ENCODE data around the gene CAPN2. TPM values are rescaled to one million over a fixed set of nuclear protein-coding genes. Genes with fewer than 3 reads are reported as not detected.
"Not testable (repeated sequence)": the region's sequence is repeated elsewhere in the genome, so short reads cannot be mapped to it uniquely, and the experiment has no call there.

CAPN2 gene
- polyA plus RNA-seq, 3 donors: 177 to 223 (median 191) TPM

DNA sequence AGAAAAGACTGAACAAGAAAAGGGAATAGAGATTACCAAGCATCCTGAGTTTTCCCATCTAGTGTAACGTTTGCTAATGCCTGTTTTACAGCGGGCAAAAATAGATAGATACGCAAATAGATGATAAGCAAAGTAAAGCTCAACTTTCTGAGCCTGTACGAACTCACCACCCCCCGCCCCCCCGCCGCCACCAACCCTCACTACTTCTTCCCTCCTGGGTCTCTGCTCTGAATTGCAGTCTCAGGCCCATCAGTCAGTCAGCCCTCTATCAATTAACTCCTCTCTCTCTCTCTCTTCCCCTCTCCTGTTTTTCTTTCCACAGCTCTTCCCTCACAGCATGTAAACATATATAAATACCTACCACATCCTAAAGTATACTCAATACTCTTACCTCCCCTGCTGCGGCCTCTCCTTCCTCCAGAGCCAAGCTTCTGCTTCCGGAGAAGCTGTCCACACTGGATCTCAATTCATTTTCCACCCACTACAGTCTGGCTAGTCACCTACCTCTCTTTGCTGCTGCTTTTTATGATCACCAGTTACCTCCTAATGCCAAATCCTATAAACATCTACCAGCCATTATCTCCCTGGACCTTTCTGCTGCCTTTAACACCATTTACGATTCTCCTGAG is 64.6 kb downstream of the CAPN2 start:
- DNase-seq: no peak

DNA sequence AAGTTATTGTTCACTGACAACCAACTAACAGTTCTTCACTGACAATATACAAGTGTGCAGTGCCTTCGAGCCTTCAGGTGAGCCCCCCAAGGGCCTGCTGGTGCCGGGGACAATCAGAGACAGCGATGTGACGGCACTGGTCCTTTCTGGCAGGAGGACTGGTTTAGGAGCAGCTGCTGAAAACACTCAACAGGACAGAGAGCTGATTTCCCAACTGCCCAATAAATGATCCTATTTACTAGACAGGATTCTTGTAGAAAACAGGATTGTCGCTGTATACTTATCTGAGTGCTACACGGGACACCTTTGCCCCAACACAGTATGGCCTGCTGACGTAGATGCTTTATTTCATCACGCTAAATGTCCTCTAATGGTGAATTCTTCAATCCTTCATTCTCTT is 68.0 kb downstream of the CAPN2 start:
- DNase-seq: no peak

DNA sequence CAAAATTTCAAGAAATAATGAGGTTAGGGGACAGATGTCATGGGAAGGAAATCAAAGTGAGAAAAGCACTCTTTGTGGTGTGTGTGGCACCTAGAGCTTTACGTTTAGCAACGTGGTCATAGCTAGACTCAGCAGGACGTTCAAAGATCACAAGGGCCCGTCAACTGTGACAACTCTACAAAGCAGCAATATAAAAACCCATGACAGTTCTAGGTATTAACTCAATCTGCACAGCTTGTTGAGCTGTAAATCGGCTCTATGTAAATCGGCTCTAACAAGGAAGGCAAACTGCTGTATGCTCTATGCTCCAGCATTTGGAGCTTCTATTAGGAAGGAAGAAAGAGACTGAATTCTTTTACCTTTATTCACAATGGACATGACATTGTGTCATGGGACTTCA is 68.6 kb downstream of the CAPN2 start:
- no peak for DNase-seq

DNA sequence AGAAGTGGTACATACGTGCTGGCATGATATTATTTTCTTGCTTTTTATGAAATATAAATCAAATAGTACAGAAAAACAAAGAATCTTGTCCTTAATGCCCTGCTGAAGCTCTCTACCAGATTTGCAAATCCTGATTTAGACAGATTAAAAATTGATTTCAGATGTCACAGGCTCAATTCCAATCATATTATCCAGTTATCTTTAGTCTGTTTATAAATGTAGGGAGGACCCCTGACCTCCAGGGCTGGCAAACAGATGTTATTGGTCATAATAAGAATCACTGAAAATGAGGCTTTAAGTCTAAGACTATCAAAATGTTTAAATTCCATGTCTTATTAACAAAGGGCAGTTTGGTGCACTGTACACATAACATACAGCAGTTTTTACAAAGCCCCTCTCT is 71.3 kb downstream of the CAPN2 start:
- no peak for DNase-seq

DNA sequence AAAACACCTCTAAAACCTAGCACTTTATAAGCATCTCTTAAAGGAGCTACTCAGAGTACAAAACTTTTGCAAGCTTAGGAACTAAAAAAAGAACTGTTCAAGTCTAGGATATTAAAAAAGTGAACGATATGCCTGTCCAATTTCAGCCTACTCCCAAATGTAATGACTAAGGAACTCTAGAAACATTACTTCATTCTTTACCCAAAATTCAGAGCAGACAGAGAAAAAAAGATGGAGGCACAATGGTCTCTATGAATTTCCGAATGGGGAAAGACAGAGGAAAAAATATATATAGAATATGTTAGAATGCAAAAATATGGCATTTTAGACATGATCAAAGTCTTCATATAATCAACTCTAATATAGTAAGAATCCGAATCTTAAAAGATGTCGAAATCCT is 72.2 kb downstream of the CAPN2 start:
- DNase-seq: no peak

DNA sequence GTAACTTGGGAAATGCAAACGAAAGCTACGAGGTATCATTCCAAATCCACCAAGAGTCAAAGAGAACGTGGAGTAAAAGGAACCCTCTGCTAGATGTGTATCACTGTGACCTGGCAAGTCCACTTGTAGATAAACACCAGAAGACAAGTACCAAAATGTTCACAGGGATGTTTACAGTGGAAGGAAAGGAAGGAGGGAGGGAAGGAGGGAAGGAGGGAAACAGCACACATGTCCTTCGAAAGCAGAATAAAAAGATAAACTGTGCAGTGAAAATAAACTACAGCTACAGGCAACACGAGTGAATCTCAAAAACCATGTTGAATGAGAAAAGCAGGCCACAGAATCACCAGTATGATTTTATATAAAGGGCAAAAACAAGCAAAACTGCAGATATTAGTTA is 73.5 kb downstream of the CAPN2 start:
- no peak for DNase-seq

DNA sequence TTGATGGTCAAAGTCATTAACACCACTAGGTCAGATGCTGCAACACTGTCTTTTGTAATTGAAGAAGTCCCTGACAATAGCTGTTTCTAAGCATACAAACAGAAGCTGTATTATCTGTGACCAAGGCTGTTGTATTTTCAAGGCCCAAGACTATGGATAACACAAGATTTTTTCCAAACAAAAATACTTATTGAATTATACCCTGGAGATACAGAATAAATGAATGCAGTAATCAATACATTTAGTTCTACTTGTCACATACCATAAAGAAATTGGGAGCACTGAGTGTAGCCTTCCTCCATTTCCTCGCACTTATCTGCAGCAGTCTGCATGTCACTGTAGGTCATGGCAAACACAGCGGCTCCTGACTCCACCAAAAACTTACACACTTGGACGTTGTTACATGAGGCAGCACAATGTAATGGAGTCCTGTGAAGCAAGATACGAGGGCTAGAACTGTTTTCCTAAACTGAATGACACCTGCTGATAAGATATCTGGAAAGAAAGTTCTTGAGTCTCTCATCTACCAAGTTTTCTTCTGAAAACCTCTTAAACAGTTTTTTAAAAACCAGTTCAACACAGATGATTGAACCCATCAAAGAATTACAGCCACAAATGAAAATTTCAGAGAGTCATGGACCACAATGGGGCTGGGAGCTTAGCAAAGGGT is 76.5 kb downstream of the CAPN2 start:
- DNase-seq: no peak

DNA sequence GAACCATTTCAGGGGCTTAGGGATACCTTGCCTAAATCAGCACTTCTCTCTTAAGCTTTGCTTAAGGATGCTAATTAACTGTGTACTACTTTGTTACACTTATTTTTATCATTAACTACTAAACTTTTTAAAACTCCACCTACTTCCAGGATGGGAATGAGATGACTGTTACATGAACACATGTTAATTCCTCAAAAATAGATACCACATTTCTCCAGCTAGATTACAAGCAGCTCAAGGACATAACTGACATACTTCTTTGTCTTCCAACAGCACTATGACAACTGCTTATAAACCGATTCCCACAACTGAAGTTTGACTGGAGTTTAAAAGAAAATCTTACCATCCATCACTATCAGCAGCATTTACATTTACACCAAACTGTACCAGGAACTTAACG is 79.7 kb downstream of the CAPN2 start:
- no peak for DNase-seq

DNA sequence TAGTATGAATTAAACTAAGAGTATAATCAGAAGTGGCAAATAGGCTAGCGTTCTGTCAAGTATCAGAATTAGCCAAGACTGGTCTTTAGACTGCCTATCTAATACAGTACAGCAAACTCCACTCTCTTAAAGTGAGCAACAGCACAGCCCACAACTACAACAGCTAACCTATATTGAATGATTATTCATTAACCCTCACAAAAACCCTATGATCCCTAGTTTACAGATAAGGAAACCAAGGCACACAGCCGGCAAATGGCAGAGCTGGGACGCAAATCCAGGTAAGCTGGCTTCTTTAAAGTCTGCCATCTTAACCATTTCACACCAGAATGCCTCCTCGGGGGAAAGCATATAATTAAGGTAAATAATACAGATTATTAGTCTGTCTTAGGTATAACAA is 81.4 kb downstream of the CAPN2 start:
- DNase-seq: no peak

DNA sequence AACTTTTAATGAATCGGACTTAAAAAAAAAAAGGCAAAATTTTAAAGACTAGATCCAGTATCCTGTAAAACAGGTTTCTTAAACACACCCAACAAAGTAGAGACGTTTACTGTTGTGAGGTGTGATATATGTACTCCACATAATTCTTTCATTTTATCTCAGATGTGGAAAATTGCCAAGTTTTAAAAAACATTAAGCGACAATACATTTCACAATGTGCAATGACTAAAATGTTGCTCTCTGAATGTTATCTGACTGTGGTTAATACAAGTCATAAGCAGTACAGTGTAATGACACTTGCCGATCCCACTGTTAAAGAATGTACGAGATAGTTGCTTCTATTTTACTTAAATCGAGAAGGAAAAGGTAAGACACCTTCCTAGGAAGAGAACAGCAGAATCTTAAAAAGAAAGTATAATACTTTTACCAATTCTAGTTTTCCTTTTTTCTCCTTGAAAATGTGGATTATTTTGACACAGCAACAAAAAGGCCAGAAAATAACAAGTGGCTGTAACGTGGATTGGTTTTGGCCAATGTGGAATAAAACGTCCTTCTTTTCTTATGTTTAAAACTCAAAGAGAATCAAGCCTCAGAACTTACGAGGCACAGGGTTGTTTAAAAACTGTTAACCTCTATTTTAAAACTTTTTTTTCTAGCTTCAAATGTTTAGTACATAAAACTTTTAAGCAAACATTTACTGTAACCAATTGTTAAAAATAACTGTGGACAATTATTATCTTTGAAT is 82.0 kb downstream of the CAPN2 start:
- DNase-seq: no peak

DNA sequence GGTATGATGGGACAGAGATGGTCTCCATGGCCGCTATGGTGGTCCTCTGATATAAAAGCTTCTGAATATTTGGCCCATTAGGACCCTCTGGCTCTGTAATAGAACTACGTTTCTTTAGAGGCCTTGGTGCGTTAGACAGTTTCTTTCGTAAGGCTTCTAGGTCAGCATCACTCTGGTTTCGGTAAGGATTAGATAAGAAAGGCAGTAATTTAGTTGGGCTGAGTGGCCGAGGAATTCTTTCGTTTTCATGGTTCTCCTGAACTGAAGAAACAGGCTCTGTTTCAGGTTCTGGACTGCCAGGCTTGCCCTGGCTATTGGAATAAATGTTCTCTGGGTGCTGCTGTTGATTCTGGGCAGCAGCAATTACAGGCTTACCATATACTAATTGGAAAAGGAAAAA is 83.9 kb downstream of the CAPN2 start:
- no peak for DNase-seq

DNA sequence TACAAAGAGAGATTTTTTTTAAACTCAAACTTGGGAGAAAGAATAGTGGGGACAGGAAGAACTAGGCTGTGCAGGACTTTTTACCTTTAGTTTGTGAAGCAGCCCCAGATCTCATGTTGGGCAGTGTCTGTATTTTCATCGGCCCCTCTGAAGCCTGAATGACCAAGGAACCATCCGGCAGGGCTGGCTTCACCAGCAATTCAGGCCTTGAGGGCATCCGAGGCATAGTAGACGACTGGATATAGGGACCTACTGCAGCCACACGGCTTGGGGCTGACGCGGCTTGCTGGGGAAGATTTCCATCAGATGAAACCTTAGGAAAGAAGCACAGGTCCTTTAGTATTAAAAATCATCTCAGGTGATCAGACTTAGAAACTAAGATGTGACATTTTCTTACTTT is 89.7 kb downstream of the CAPN2 start:
- DNase-seq: no peak

DNA sequence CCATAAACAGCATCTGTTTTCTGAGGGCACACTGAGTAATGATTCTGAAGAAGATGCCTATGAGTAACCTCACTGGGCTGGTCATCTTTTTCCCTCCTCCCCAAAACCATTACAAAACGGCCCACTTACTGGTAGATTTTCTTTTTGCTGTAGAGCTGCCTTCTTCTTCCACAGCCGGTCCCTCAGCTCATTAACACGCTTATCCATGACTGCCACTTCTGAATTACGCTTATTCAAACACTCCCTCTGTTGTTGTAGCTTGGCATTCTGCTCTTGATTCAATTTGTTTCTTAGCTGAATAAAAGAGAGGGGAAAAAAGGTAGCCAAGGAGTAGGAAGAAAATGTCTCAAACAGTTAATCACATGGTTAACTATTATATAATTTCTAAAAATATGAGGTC is 90.3 kb downstream of the CAPN2 start:
- DNase-seq: no peak

DNA sequence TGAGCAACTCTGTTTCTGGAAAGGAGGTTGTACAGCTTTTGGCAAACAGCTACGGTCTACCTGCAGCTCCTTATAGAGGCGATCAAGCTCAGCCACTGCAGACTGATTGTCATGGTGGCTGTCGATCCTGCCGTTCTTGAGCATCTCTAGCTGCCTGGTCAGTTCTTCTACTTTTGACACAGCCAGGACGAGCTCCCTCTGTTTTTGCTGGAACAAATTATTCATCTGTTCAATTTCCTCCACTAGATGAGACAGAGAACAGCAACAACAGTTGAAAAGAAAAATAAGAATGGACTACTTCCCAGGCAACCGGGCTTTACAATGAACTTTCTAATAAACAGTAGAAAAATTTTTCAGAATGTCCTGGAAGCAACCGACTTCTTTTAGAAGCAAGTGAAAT is 90.9 kb downstream of the CAPN2 start:
- DNase-seq: no peak

DNA sequence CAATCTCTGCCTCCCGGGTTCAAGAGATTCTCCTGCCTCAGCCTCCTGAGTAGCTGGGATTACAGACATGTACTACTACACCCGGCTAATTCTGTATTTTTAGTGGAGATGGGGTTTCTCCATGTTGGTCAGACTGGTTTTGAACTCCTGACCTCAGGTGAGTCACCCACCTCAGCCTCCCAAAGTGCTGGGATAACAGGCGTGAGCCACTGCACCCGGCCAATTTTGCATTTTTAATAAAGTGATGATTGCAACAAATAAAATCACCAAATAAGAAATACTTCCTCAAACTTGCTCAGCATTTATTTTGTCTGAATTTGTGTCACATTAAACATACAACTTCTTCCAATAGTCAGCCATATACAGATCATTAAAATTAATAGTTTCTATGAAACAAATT is 97.6 kb downstream of the CAPN2 start:
- not testable (repeated sequence) for DNase-seq

DNA sequence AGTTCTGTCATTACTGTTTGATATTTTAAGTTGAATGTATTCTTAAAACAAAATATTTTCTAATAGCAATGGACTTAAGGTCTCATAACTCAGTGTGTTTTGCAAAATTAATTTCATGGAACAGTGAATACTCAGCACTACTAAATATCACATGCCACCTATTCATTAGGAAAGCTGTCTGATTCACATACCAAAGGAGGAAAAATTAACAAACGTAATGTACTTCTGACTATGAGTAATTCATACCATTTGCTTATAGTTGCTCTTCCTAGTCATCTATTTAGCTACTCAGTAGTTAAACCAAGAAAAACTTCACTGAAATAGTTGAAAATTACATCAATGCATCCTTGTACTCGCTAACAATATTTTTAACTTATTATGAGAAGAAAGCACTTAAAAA is 98.2 kb downstream of the CAPN2 start:
- no peak for DNase-seq

DNA sequence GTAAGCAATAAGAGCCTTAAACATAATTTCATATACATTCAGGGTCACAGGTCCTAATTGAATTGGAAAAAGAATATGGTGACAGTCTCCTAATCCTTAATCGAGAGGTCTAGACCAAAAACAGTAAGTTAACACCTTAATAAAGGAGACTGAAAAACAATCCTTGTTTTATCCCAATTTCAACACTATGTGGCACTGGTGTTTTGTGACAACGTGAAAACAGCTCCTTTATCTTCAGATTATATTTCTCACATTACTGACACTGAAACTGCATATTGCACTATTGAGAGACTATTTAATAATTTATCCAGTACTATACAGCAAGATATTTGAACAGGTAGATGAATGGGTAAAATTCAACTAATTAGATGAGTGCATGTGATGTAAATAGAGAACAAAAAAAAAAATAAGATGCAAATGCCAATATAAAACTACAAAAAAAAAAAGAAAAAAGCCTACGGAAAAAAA is 99.3 kb downstream of the CAPN2 start:
- DNase-seq: peak; percentile 36

DNA sequence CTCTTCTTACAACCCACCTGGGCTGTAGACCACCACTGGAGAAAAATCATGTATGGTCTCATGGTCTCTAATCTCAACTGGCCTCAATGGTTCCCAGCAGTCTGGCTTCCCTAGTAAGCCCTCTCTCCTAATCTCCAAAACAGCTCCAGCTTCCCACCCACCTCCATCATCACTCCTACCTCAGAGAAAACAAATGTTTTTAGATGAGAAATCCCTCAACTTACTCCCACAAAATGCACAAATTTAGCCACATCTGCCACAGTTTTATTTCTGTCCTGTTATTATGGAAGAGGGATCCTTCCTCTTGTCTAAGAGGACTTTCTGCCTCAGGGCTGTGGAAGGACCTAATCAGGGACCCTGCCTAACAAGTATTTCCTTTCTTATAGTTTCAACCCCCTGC is 101.3 kb downstream of the CAPN2 start:
- no peak for DNase-seq

DNA sequence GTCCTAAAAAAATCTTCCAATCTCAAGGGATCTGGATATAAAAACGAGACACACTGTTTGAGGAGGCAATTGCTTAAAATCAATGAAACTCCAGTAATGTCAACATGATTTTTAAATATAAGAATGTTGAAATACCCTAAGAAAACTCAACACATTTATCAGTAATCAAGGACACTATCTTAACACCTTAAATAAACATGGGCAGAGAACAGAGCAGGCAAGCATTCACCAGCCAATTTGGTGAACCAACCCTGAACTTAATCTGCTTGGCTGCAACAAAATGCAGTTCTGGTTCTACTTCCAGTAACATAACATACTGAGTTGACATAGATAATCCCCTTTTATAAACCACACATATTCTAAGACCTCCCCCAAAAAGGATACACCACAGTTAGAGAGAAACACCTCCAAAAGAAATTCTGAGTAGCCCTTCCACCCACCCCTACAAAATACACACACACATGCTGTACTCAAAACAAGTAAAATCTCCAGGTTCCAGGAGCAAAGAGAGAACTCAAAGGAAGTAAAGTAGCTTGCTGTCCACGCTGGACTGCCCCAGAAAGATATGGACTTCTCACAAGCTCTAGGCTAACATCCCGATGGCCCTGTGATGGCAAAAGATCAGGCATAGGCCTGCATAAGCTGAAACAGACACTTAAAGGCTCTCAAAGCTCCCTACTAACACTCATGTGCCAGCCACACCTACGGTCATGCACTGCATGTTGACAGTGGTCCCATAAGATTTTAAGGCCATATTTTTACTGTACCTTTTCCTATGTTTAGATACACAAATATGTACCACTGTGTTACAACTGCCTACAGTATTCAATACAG is 102.9 kb downstream of the CAPN2 start:
- DNase-seq: no peak

DNA sequence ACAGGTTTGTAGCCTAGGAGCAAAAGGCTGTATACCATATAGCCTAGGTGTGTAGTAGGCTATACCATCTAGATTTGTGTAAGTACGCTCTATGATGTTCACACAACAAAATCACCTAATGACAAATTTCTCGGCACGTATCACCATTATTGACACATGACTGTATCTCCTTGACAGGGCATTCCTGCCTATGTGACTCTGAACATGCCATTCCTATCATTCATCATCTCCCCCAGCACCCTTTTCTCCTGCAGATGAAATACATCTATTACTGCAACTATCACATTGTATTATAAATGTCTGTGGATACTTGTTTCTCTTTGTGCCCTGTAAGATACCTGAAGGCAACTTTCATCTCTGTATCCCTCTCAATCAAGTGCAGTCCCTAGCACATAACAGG is 103.5 kb downstream of the CAPN2 start:
- no peak for DNase-seq

DNA sequence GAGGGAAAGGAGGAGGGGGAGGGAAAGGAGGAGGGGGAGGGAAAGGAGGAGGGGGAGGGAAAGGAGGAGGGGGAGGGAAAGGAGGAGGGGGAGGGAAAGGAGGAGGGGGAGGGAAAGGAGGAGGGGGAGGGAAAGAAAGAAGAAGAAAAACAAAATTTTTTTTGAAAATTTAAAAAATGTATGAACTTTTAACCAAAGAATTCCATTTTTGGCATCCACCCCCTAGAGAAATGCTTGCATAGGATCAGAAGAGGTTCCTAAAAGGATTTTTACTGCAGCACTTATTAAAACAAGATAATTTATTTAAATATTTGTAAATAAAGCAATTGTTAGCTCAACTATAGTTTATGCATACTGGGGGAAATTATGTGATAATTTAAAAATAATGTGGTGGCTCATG is 104.9 kb downstream of the CAPN2 start:
- not testable (repeated sequence) for DNase-seq

DNA sequence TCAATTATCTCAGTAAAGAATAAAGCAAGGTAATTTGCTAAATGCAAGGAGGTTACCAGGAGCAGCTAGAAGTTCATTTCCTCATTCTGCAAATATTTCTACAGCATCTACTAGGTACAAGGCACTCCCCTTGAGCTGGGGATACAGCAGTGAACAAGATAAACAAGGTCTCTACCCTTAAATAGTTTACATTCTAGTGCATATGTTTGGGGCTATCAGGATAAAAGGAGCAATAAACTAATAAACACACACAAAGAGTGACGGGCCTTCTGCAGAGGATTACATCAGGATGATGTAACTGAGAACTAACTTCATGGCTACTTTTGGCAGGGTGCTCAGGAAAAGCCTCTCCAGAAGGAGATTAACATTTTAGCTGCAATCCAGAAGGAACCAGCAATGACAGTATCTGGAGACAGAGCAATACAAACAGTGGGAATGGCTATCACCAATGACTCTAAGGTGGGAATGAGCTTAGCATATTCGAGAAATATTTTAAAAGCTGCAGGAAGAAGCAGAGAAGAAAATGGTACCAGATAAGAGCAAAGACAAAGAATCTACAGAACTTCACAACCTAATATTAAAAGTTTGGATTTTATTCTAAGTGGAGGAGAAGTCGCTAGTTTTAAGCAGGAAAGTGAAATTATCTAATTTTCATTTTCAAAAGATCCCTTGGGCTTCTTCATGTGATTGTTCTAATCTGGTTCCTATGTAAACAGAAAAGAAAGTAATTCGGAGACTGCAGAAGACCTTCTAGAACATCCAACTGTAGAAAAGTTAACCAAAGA is 107.6 kb downstream of the CAPN2 start:
- no peak for DNase-seq
